Peyer's patch (tissue), 4 donors: ENCODE data around the gene ZSCAN26. TPM values are rescaled to one million over a fixed set of nuclear protein-coding genes. Genes with fewer than 3 reads are reported as not detected.

ENCODE experiments used
- DNase-seq, 3 donors: peaks; one replicate each; pipeline ENCODE4 v3.0.0-alpha.2; 2017 to 2019
- H3K27ac ChIP-seq, 4 donors: fragments of 200-600 bp; sonication (generic); one replicate each; pipeline ENCODE4 v1.5.1; 2016 to 2019
- H3K27me3 ChIP-seq, 2 donors: fragments of 200-600 bp; sonication (generic); one replicate each; pipeline ENCODE4 v1.5.1; 2019
- H3K36me3 ChIP-seq, 3 donors: fragments of 200-600 bp; sonication (generic); one replicate each; pipeline ENCODE4 v1.5.1; 2016 to 2019
- H3K4me1 ChIP-seq, 4 donors: fragments of 200-600 bp; sonication (generic); one replicate each; pipeline ENCODE4 v1.5.1; 2016 to 2019
- H3K4me3 ChIP-seq, 4 donors: fragments of 200-600 bp; sonication (generic); 1 replicate in 3 of 4; 2 replicates in 1 of 4; pipeline ENCODE4 v1.5.1; 2016 to 2019; ENCODE audit warnings: mild to moderate bottlenecking in 1 of 4
- H3K9me3 ChIP-seq, 4 donors: fragments of 200-600 bp; sonication (generic); one replicate each; pipeline ENCODE4 v1.5.1; 2016 to 2019; ENCODE audit warnings: mild to moderate bottlenecking in 1 of 4
- POLR2A ChIP-seq, 2 donors: fragments of 450-650 bp; IDR thresholded peaks; one replicate each; pipeline ENCODE4 v1.5.1; 2017; ENCODE audit warnings: antibody characterized with exemption in 2 of 2, mild to moderate bottlenecking in 2 of 2, moderate library complexity in 2 of 2
- total RNA-seq, 4 donors: library from RNA; depleted of rRNA; stranded (reverse); fragments of >200 nt; gene quantifications; one replicate each; pipeline ENCODE4 v1.1.0, GENCODE V29; 2016
- TF ChIP-seq, protein P1 (sequence below), 6 experiments: fragments of 450-650 bp in 4 of 6; fragments of 200-600 bp in 2 of 6; sonication (generic) in 1 of 6; IDR thresholded peaks; one replicate each; pipeline ENCODE4 v1.5.1; 2017 to 2019; ENCODE audit warnings: antibody characterized with exemption in 6 of 6, mild to moderate bottlenecking in 3 of 6, moderate library complexity in 1 of 6

Gene ZSCAN26
- total RNA-seq, 4 donors from 2014 or later: 19.1 to 34.7 (median 20.2) TPM

DNA sequence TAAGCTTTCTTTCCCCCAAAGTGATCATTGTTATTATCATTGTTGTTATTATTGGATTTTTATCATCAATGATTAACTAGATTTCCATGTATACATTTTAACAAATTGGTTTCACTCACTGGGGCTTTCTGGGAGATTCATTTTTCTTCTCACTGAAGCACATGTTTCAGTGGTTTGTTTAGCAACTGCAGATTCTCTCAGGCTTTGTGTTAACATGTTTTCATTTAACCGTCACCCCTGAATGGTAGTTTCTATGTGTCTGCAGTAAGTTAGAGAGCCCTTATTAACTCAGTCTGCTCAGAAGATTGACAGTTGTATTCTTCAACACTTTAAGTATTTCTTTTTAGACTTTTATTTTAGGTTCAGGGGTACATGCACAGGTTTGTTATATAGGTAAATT is 27.3 kb upstream of the ZSCAN26 start:
- H3K27ac ChIP-seq: no peak overlapping the region
- no peaks in the 10 kb centered on the region for H3K27me3 ChIP-seq
- H3K36me3 ChIP-seq: peaks cover 0 to 9% (median 0%) of the 10 kb centered on the region in 3 donors
- no peak overlapping the region for H3K4me3 ChIP-seq
- H3K4me1 ChIP-seq: no peaks in the 10 kb centered on the region
- no peak for TF ChIP-seq POLR2A (IDR thresholded peaks at IDR 0.05)
- TF ChIP-seq, protein P1, sequence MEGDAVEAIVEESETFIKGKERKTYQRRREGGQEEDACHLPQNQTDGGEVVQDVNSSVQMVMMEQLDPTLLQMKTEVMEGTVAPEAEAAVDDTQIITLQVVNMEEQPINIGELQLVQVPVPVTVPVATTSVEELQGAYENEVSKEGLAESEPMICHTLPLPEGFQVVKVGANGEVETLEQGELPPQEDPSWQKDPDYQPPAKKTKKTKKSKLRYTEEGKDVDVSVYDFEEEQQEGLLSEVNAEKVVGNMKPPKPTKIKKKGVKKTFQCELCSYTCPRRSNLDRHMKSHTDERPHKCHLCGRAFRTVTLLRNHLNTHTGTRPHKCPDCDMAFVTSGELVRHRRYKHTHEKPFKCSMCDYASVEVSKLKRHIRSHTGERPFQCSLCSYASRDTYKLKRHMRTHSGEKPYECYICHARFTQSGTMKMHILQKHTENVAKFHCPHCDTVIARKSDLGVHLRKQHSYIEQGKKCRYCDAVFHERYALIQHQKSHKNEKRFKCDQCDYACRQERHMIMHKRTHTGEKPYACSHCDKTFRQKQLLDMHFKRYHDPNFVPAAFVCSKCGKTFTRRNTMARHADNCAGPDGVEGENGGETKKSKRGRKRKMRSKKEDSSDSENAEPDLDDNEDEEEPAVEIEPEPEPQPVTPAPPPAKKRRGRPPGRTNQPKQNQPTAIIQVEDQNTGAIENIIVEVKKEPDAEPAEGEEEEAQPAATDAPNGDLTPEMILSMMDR (IDR thresholded peaks at IDR 0.05): no peak
- no peaks in the 10 kb centered on the region for H3K9me3 ChIP-seq
- no peak for DNase-seq

DNA sequence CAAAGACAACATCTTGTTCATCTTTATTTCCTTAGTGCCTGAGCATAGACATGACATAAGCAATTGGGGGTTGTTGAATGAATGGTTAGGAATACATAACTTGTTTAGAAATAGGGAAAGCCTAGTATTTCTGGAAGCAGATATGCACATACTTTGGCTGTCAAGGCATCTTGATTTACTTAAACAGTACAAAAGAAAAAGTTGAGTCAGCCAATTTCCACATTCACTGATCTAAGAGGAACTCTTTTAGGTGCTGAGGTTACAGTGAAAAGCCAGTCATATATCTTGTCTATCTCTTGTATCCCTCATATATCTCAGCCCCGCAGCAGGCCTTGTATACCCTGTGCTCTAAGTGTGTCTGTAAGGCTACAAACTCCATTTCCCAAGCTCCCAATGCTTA is 26.5 kb upstream of the ZSCAN26 start:
- Histone ChIP-seq H3K27me3 (no peaks in the 10 kb centered on the region), H3K9me3 (no peaks in the 10 kb centered on the region), H3K4me1 (no peaks in the 10 kb centered on the region), H3K4me3 (no peak overlapping the region), H3K27ac (no peak overlapping the region), H3K36me3 (peaks cover 0 to 17% (median 0%) of the 10 kb centered on the region in 3 donors)
- no peak for TF ChIP-seq POLR2A (IDR thresholded peaks at IDR 0.05)
- TF ChIP-seq, protein P1 (IDR thresholded peaks at IDR 0.05): no peak
- DNase-seq: no peak

DNA sequence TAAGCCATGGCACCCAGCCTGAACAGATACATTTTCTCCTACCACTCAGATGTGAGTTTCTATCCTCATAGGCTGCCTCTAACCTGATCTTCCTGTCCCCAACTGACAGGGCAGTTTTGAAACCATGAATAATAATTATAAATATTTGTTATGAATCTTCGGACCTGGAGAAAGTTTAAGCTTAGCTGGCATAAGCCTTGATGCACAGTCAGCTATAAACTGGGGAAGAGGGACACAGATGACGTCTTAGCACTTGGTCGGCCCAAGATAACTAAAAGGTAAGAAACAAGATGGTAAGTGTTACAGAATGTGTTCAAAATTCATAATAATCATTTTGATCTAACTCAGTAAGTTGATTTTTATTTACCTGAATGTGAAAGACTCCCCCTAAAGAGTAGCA is 23.0 kb upstream of the ZSCAN26 start:
- Histone ChIP-seq H3K9me3 (no peaks in the 10 kb centered on the region), H3K27ac (no peak overlapping the region), H3K4me1 (no peaks in the 10 kb centered on the region), H3K36me3 (peaks cover 0 to 40% (median 0%) of the 10 kb centered on the region in 3 donors), H3K4me3 (no peak overlapping the region), H3K27me3 (no peaks in the 10 kb centered on the region)
- no peak for DNase-seq
- no peak for TF ChIP-seq POLR2A (IDR thresholded peaks at IDR 0.05)
- TF ChIP-seq, protein P1 (IDR thresholded peaks at IDR 0.05): no peak

DNA sequence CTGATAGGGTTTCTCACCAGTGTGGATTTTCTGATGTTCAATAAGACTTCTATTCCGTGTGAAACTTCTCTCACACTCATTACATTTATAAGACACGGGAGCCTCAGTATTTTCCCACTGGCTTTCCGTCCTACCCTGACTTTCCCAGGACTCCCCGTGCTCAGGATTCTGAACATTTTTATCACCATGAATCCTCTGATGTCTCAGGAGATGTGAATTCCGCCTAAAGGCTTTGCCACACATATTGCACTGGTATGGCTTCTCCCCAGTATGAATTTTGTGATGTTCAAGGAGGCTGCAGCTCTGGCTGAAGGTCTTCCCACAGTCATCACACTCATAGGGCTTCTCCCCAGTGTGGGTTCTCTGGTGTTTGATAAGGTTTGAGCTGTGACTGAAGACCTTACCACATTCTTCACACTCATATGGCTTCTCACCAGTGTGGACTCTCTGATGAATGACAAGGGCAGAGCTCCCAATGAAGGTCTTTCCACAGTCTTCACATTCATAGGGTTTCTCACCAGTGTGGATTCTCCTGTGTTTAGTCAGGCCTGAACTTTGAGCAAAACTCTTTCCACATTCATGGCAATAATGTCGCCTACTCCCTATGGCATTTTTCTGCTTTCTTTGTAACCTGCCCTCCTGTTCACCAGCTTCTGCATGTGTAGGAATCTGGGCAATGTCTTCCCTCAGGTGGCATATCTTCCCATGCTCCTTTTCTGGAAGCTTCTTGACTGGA is 21.6 kb upstream of the ZSCAN26 start:
- no peak overlapping the region for H3K4me3 ChIP-seq
- DNase-seq: no peak
- H3K9me3 ChIP-seq: no peaks in the 10 kb centered on the region
- no peaks in the 10 kb centered on the region for H3K27me3 ChIP-seq
- H3K36me3 ChIP-seq: peaks cover 0 to 40% (median 0%) of the 10 kb centered on the region in 3 donors
- H3K4me1 ChIP-seq: peaks cover 0 to 2% (median 0%) of the 10 kb centered on the region in 4 donors
- H3K27ac ChIP-seq: no peak overlapping the region
- no peak for TF ChIP-seq POLR2A (IDR thresholded peaks at IDR 0.05)
- TF ChIP-seq, protein P1 (IDR thresholded peaks at IDR 0.05): no peak

DNA sequence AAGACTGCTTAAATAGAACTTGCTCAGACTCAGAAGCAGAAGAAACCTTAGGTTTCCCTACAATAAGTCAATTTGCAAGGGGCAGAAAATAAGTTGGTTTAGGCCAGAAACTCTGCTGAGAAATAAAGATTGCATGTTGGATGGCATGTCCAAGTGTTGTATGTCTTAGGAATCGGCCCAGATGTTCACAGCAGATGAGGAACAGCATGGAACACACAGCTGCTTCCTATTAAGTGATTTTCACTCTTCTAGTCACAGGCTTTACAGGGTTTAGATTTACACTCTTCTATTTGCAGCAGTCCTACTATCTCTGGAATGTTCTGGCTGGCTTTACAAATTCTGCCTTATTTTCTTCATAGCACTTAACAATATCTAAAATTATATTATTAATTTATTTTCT is 18.0 kb upstream of the ZSCAN26 start:
- TF ChIP-seq, protein P1 (IDR thresholded peaks at IDR 0.05): no peak
- TF ChIP-seq POLR2A (IDR thresholded peaks at IDR 0.05): no peak
- no peak for DNase-seq
- H3K4me3 ChIP-seq: no peak overlapping the region
- H3K27me3 ChIP-seq: no peaks in the 10 kb centered on the region
- no peaks in the 10 kb centered on the region for H3K9me3 ChIP-seq
- H3K27ac ChIP-seq: no peak overlapping the region
- peaks cover 0 to 39% (median 0%) of the 10 kb centered on the region in 3 donors for H3K36me3 ChIP-seq
- peaks cover 5 to 13% (median 10%) of the 10 kb centered on the region in 4 donors for H3K4me1 ChIP-seq
